Measurements from ENCODE around the gene SEMA5B. TPM values are rescaled to one million over a fixed set of nuclear protein-coding genes. Genes with fewer than 3 reads are reported as not detected.

The SEMA5B gene
- total RNA-seq, 1 experiment from 2014 or later: 9.4 TPM

- Histone ChIP-seq H3K9ac (ENCODE audit: extremely low read depth, insufficient read length, low read length) (no peak overlapping the region), H3K18ac (ENCODE audit: insufficient read length, low read depth, low read length) (no peak overlapping the region), H2BK12ac (ENCODE audit: insufficient read length, low read depth, low read length) (no peak overlapping the region), H2BK15ac (ENCODE audit: low read depth, low read length) (no peak overlapping the region), H4K5ac (ENCODE audit: insufficient read length, low read depth, low read length) (no peak overlapping the region), H3K56ac (ENCODE audit: insufficient read length, low read depth, low read length) (no peak overlapping the region), H3K79me1 (ENCODE audit: insufficient read depth, low read depth, low read length, poor library complexity, severe bottlenecking) (no peaks in the 10 kb centered on the region), H3K23me2 (ENCODE audit: insufficient read length, low read depth, low read length, poor library complexity, severe bottlenecking) (no peaks in the 10 kb centered on the region), H3K4me2 (ENCODE audit: insufficient read depth, insufficient read length, low read length) (no peak overlapping the region), H4K8ac (replicated peaks; ENCODE audit: insufficient read length, low read depth, low read length) (no peak overlapping the region), H3K27ac (ENCODE audit: insufficient read length, low read depth, low read length) (no peak overlapping the region), H2BK20ac (ENCODE audit: low read depth, low read length, poor library complexity, severe bottlenecking) (no peak overlapping the region), H3T11ph (ENCODE audit: low read length) (no peak overlapping the region), H3K23ac (ENCODE audit: insufficient read length, low read depth, low read length) (no peak overlapping the region), H3K79me2 (ENCODE audit: insufficient read depth, low read length) (no peaks in the 10 kb centered on the region), H4K91ac (ENCODE audit: insufficient read length, low read depth, low read length) (no peak overlapping the region), H3K9me3 (ENCODE audit: control insufficient read depth, low read depth, low read length) (no peaks in the 10 kb centered on the region), H2BK120ac (ENCODE audit: low read depth, low read length, poor library complexity, severe bottlenecking) (no peak overlapping the region), H3K4me1 (ENCODE audit: insufficient read depth, low read length) (no peaks in the 10 kb centered on the region), H2BK5ac (ENCODE audit: insufficient read length, low read length) (no peak overlapping the region), H3K4ac (ENCODE audit: low read depth, low read length) (no peak overlapping the region), H4K20me1 (ENCODE audit: control insufficient read depth, insufficient read depth, insufficient read length) (no peaks in the 10 kb centered on the region), H3K14ac (ENCODE audit: insufficient read depth, low read length) (no peak overlapping the region), H3K27me3 (ENCODE audit: insufficient read depth, low read length) (no peaks in the 10 kb centered on the region), H2AK5ac (ENCODE audit: insufficient read length, low read length) (no peak overlapping the region), H2AFZ (ENCODE audit: low read length) (no peak overlapping the region)
- no peaks in the 10 kb centered on the region for H3K4me1 Mint-ChIP-seq
- H3K36me3 Mint-ChIP-seq (ENCODE audit: insufficient read depth in 1 of 3, low read depth in 3 of 3): no peaks in the 10 kb centered on the region
- no peak for DNase-seq
- H3K9me3 Mint-ChIP-seq: no peaks in the 10 kb centered on the region
- no peak overlapping the region; a peak in 1 of 7 replicates for H3K27ac Mint-ChIP-seq
- H3K4me3 Mint-ChIP-seq: no peak overlapping the region
- WGBS (ENCODE audit: extremely low coverage, insufficient read length, low lambda C conversion rate): no CpG with 5 or more reads among the region's 9 CpGs
- H3K27me3 Mint-ChIP-seq (ENCODE audit: low read depth): no peaks in the 10 kb centered on the region
- TF ChIP-seq CTCF (conservative IDR thresholded peaks at IDR 0.05): no peak
Observed at GRCh38 chr3:122936335-122936734, 91.2 kb downstream of the SEMA5B start.

All from H9 (cell line).